ENCODE data around the gene SLC25A26. TPM values are rescaled to one million over a fixed set of nuclear protein-coding genes. Genes with fewer than 3 reads are reported as not detected.

SLC25A26 gene
- total RNA-seq, 1 donor from 2014 or later = 17.7 TPM

DNA sequence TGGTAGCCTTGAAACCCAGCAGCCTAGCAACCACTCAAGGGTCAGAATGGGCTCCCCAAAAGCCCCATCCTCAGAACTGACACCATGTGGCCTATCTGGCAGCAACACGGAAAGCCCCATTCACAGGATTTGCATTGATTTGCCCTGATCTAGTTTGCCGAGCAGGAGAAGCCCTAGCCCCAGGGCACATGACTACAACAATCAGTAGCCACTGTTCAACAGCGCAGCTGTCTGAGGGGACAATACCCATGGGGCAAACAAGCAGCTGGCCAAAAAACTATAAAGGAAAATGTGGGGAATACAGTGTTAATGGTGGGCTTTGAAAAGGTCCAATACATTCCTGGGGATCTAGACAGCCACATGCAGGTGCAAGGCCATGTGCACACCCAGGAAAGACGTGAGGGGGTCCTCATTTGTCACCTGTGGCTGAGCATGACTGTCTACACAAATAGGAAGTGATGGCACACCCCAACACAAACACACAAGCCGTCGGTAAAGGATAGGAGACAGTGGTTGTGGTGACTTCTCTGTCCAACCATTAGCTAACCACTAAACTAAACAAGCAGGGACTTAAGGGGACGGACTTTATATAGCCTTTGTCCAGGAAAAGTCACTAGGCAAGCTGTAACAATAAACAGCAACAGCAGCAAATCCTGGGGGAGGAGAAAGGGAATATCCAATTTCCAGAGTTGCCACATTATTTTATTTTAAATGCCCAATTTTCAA lies 166.3 kb downstream of the SLC25A26 start:
- peak; percentile 44 for DNase-seq (ENCODE audit: extremely low spot score, unreplicated experiment)
- no peak for TF ChIP-seq CTCF (IDR thresholded peaks at IDR 0.05)
- Mint-ChIP-seq H3K27me3 (ENCODE audit: unreplicated experiment) (no peaks in the 10 kb centered on the region), H3K27ac (ENCODE audit: unreplicated experiment) (peak overlapping the region; percentile 52), H3K4me3 (ENCODE audit: unreplicated experiment) (no peak overlapping the region), H3K4me1 (ENCODE audit: unreplicated experiment) (peaks cover 24% of the 10 kb centered on the region), H3K36me3 (ENCODE audit: unreplicated experiment) (peaks cover 74% of the 10 kb centered on the region), H3K9me3 (ENCODE audit: unreplicated experiment) (no peaks in the 10 kb centered on the region)

DNA sequence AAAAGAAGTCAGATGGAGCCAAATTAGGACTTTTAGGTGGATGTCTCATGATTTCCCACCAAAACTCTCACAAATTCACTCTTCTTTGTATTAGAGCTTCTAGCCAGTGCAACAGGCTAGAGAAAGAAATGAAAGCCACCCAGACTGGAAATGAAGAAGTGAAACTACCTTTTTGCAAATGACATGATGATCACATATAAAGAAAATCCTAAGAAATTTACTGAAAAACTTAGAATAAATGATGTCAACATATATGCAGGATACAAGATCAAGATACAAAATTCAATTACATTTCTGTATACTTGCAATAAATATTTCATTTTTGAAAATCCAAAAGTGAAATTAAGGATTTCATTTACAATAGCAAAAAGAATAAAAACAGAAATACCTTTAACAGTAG lies 169.2 kb downstream of the SLC25A26 start:
- DNase-seq (ENCODE audit: extremely low spot score, unreplicated experiment) = no peak
- Mint-ChIP-seq H3K4me3 (ENCODE audit: unreplicated experiment) (no peak overlapping the region), H3K4me1 (ENCODE audit: unreplicated experiment) (peaks cover 54% of the 10 kb centered on the region), H3K27ac (ENCODE audit: unreplicated experiment) (no peak overlapping the region), H3K9me3 (ENCODE audit: unreplicated experiment) (no peaks in the 10 kb centered on the region), H3K27me3 (ENCODE audit: unreplicated experiment) (no peaks in the 10 kb centered on the region), H3K36me3 (ENCODE audit: unreplicated experiment) (peaks cover 51% of the 10 kb centered on the region)
- no peak for TF ChIP-seq CTCF (IDR thresholded peaks at IDR 0.05)

- Mint-ChIP-seq H3K36me3 (ENCODE audit: unreplicated experiment) (peaks cover 50% of the 10 kb centered on the region), H3K9me3 (ENCODE audit: unreplicated experiment) (no peaks in the 10 kb centered on the region), H3K4me1 (ENCODE audit: unreplicated experiment) (peaks cover 51% of the 10 kb centered on the region), H3K4me3 (ENCODE audit: unreplicated experiment) (peak overlapping the region; percentile 49), H3K27me3 (ENCODE audit: unreplicated experiment) (no peaks in the 10 kb centered on the region), H3K27ac (ENCODE audit: unreplicated experiment) (peak overlapping the region; percentile 91)
- TF ChIP-seq CTCF (IDR thresholded peaks at IDR 0.05) = no peak
- DNase-seq (ENCODE audit: extremely low spot score, unreplicated experiment) = no peak
Measured at GRCh38 chr3:66392512-66392911, 171.7 kb downstream of the SLC25A26 start.

DNA sequence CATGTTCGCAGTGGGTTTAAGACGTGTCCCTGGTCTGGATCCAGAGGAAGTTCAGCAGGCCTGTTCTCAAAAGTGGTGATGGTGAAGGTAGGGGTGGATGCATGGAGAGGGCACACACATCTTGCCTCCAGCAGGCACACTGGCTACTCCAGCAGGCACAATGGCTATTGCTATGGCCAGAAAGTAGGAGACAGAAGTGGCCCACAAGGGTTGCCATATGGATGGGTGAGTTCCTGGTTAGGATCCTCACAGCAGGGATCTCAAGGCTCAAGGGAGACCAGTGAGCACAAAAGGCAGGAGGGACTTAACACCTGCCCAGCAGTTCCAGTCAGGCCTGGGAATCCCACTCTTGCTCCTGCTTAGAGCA lies 172.1 kb downstream of the SLC25A26 start:
- H3K27ac Mint-ChIP-seq (ENCODE audit: unreplicated experiment) = peak overlapping the region; percentile 91
- no peak for DNase-seq (ENCODE audit: extremely low spot score, unreplicated experiment)
- peaks cover 55% of the 10 kb centered on the region for H3K36me3 Mint-ChIP-seq (ENCODE audit: unreplicated experiment)
- H3K4me1 Mint-ChIP-seq (ENCODE audit: unreplicated experiment) = peaks cover 54% of the 10 kb centered on the region
- peak overlapping the region; percentile 49 for H3K4me3 Mint-ChIP-seq (ENCODE audit: unreplicated experiment)
- TF ChIP-seq CTCF (IDR thresholded peaks at IDR 0.05) = no peak
- no peaks in the 10 kb centered on the region for H3K27me3 Mint-ChIP-seq (ENCODE audit: unreplicated experiment)
- H3K9me3 Mint-ChIP-seq (ENCODE audit: unreplicated experiment) = no peaks in the 10 kb centered on the region

DNA sequence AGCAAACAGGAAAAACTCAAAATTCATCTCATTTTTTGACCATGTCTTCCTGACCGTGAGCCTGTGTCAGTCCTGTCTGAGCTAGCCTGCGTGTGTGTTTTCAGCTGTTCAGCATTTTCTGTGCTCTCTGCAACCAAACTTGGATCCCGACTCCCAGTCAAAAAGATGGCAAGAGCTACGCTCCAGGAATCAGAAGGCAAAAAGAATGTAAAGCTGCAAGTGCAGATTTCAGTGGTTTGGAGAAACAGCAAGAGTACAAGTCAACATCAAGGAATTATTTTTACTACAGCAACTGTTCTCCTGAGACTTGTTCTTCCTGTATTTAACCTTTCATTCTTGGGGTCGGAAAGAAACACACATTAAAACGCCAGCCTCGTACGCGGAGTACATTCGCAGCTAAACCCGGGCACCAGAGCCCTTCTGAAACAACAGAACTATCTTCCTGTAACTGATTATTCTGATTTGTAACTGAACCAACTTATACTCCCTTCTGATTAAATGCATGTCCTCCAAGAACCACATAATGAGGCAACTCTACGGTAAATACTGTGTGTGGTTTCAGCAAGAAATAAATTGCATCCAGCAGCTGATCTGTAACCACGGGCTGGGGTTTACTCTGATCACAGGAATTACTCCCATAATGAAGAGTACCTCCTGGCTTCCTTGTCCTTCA lies 172.7 kb downstream of the SLC25A26 start:
- Mint-ChIP-seq H3K27me3 (ENCODE audit: unreplicated experiment) (no peaks in the 10 kb centered on the region), H3K36me3 (ENCODE audit: unreplicated experiment) (peaks cover 55% of the 10 kb centered on the region), H3K27ac (ENCODE audit: unreplicated experiment) (peak overlapping the region; percentile 91), H3K4me1 (ENCODE audit: unreplicated experiment) (peaks cover 57% of the 10 kb centered on the region), H3K4me3 (ENCODE audit: unreplicated experiment) (peak overlapping the region; percentile 49), H3K9me3 (ENCODE audit: unreplicated experiment) (no peaks in the 10 kb centered on the region)
- DNase-seq (ENCODE audit: extremely low spot score, unreplicated experiment) = no peak
- TF ChIP-seq CTCF (IDR thresholded peaks at IDR 0.05) = no peak

Measured in osteocyte (in vitro differentiated cells).